M059J (cell line): ENCODE results near the gene RPL18. TPM values are rescaled to one million over a fixed set of nuclear protein-coding genes. Genes with fewer than 3 reads are reported as not detected.
"Not testable (repeated sequence)": the region's sequence is repeated elsewhere in the genome, so short reads cannot be mapped to it uniquely, and the experiment has no call there.

Source experiments
- DNase-seq: peaks from one replicate; pipeline ENCODE4 v3.0.0-alpha.2; 2012; ENCODE audit warnings: low read depth
- total RNA-seq: library from RNA; depleted of rRNA; stranded (reverse); fragments of >200 nt; shearing (Covaris generic); gene quantifications from 2 replicates; pipeline ENCODE4 v1.2.3, GENCODE V29; 2014; rRNA removed

RPL18 gene
- total RNA-seq, 1 experiment from 2014 or later, result 1,602 TPM

GRCh38 chr19:48588670-48589401 is 30.1 kb downstream of the RPL18 start:
- DNase-seq, result peak; percentile 88

DNA sequence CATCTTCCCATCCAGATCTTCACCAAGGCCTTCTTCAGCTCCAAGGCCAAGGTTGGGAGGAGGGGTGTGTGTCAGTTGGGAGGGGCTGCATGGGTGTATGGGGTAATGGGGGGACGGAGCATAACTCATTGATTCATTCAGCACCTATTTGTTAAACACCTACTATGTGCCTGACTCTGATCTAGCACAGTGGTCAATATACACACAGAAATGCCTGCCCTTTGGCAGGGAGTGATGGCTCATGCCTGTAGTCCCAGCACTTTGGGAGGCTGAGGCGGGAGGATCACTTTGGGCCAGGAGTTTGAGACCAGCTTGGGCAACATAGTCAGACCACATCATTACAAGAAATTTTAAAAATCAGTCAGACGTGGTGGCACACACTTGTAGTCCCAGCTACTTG is 31.6 kb downstream of the RPL18 start:
- DNase-seq, result no peak

DNA sequence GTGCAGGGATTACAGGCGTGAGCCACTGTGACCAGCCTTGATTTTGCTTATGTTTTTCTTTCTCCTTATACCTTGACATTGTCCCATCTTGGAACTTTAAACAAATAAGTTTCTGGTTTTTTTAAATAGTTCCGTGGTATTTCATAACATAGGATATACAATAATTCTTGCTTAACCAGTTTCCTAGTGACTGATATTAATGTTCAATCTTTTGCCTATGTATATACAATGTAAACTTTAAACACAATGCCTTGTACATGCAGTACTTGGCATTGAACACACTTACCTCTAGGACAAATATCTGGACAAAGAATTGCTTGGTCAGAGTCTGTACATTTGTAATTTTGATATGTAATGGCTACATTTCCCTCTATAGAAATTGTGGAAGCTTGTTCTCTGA is 36.8 kb downstream of the RPL18 start:
- DNase-seq, result no peak

DNA sequence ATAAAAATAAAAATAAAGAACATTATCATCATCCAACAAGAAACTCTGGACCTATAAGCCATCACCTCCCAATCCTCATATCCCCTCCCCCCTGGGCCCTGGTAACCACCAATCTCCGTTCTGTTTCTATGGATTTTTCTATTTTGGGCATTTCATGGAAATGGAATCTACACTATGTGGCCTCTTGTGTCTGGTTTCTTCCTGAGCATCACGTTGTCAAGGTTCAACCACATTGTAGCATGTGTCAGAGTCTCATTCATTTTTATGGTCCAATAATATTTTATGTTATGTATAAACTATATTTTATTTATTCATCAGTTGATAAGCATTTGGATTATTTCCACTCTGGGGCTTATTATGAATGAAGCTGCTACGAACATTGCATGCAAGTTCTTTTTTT is 40.1 kb downstream of the RPL18 start:
- peak; percentile 32 for DNase-seq

DNA sequence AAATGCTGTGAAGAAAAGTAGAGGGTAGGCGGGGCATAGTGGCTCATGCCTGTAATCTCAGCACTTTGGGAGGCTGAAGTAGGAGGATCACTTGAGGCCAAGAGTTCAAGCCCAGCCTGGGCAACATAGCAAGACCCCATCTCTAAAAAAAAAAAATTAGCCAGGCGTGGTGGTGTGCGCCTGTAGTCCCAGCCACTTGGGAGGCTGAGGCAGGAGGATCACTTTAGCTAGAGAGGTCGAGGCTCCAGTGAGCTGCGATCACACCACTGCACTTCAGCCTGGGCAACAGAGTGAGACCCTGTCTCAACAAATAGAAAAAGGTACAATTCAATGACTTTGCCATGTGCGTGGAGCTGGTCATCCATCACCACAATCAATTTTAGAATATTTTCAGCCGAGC is 41.1 kb downstream of the RPL18 start:
- DNase-seq, result not testable (repeated sequence)

DNA sequence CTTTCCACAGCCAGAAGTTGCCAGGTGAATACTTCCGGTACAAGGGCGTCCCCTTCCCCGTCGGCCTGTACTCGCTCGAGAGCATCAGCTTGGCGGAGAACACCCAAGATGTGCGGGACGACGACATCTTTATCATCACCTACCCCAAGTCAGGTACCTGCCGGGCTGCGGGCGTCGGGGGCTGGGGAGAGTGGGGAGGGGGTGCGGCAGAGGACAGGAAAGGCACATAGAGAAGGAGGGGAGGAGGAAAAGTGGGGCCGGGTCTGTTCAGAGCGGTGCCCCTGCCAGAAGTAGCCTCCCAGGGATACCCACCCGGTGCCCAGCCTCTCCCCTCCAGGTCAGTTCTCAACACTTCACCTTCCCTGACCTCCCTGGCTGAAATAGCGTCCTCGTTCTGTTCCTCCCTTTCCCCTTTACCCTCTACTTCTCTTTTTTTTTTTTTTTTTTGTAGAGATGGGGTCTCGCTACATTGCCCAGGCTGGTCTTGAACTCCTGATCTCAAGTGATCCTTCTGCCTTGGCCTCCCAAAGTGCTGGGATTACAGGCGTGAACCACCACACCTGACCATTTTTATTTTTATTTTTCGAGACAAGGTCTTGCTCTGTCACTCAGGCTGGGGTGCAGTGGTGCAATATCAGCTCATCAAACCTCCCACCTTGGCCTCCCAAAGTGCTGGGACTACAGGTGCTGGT is 42.9 kb downstream of the RPL18 start:
- DNase-seq, result no peak

DNA sequence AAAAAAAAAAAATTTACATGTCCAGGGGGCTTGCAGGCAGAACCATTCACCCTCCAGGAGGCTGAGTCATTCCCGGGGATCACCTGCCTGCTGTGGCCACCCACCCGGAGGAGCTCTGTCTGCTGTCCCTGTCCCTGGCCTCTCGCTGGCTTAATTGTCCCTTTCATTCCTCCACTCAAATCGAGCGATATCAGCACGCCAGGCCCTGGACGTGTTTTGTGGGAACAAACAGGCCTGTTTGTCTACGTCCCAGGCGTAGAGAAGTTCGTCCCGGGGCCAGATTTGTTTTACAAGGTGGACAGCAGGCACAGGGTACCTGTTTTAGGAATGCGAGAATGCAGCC is 45.8 kb downstream of the RPL18 start:
- DNase-seq, result no peak

GRCh38 chr19:48571378-48572162 is 47.4 kb downstream of the RPL18 start:
- no peak for DNase-seq

DNA sequence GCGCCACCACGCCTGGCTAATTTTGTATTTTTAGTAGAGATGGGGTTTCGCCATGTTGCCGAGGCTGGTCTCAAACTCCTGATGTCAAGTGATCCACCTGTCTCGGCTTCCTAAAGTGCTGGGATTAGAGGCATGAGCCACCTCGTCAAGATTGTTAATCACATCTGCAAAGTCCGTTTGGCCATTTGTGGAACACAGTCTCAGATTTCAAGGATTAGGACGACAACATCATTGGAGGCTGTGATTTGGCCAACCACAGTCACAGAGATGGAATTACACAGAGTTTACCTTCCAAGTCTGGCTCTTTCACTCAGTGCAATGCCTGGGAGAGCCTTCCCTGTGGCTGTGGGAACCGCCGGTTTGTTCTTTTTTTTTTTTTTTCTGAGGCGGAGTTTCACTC is 49.2 kb downstream of the RPL18 start:
- peak; percentile 65 for DNase-seq

DNA sequence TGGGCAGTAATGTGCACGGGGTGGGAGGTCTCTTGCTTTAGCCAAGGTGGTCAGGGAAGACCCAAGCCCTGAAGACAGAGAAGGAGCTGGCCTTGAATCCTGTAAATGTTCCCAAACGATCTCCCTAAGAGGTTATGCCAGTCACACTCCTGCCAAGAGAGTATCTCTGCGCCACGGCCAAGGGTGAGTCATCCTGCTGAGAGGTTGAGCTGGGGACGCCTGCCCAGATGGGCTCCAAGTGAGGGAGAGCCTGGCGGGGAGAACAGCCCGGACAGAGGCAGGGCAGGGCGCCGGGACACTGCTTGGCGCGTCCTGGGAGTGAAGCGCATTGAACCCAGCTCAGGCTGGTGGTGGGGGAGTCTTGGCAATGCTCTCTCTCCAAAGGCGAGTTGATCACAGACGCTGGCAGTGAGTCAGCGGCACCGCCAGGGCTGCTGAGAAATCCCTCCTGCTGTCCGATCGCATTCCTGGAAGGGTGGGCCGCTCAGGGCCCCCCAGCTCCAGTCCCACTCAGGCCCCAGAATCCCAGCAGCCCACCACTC is 50.6 kb downstream of the RPL18 start:
- DNase-seq, result peak; percentile 98

Other genes starting within 250 kb of the RPL18 start
- 236 and 247 TPM in 2 replicates for gene KDELR1, start 227.6 kb downstream of the RPL18 start, total RNA-seq
- gene GRIN2D, start 225.5 kb downstream of the RPL18 start, total RNA-seq, result 0.42 and 1.2 TPM in 2 replicates
- 41.3 and 49.9 TPM in 2 replicates for gene GRWD1, start 173.2 kb downstream of the RPL18 start, total RNA-seq
- gene KCNJ14, start 163.6 kb downstream of the RPL18 start, total RNA-seq, result 0.02 and 0.47 TPM in 2 replicates
- gene CYTH2, start 149.8 kb downstream of the RPL18 start, total RNA-seq, result 33.5 and 63.4 TPM in 2 replicates
- 0.17 TPM in 1 of 2 replicates, not detected in the other for gene LMTK3, start 107.3 kb downstream of the RPL18 start, total RNA-seq
- not detected in 2 replicates for gene SULT2B1, start 67.0 kb downstream of the RPL18 start, total RNA-seq
- not detected in 2 replicates for gene SPACA4, start 12.4 kb downstream of the RPL18 start, total RNA-seq
- gene FAM83E, start 4.1 kb downstream of the RPL18 start, total RNA-seq, result 0.89 TPM in 1 of 2 replicates, not detected in the other
- gene SPHK2, start 328 bp upstream of the RPL18 start, total RNA-seq, result 2.9 and 5.4 TPM in 2 replicates
- 18.5 and 20.1 TPM in 2 replicates for gene DBP, start 18.2 kb upstream of the RPL18 start, total RNA-seq
- gene CA11, start 27.0 kb upstream of the RPL18 start, total RNA-seq, result 1.9 and 5.1 TPM in 2 replicates
- 0.05 and 0.79 TPM in 2 replicates for gene NTN5, start 53.8 kb upstream of the RPL18 start, total RNA-seq
- not detected in 2 replicates for gene FUT2, start 76.8 kb upstream of the RPL18 start, total RNA-seq
- gene MAMSTR, start 100.5 kb upstream of the RPL18 start, total RNA-seq, result 0.81 and 1.0 TPM in 2 replicates
- 0.20 TPM in 1 of 2 replicates, not detected in the other for gene RASIP1, start 121.4 kb upstream of the RPL18 start, total RNA-seq
- gene IZUMO1, start 127.7 kb upstream of the RPL18 start, total RNA-seq, result not detected in 2 replicates
- gene FUT1, start 133.5 kb upstream of the RPL18 start, total RNA-seq, result 0.15 and 0.79 TPM in 2 replicates
- gene FGF21, start 136.3 kb upstream of the RPL18 start, total RNA-seq, result 0.37 TPM in 1 of 2 replicates, not detected in the other
- gene BCAT2, start 191.9 kb upstream of the RPL18 start, total RNA-seq, result 41.0 and 54.0 TPM in 2 replicates
- gene HSD17B14, start 217.3 kb upstream of the RPL18 start, total RNA-seq, result 20.9 and 22.7 TPM in 2 replicates
- 4.3 and 5.0 TPM in 2 replicates for gene PLEKHA4, start 249.4 kb upstream of the RPL18 start, total RNA-seq